GM23338 (cell line): ENCODE measurements around the gene NARS2. TPM values are rescaled to one million over a fixed set of nuclear protein-coding genes. Genes with fewer than 3 reads are reported as not detected.

ENCODE experiments used
- ATAC-seq: fragments of 200-7000 bp; cut with Tn5 transposase; 3 replicates; pipeline ENCODE4 v1.9.1; 2020
- DNase-seq: peaks from one replicate; pipeline ENCODE4 v3.0.0-alpha.2; 2015; ENCODE audit warnings: low spot score
- H2AFZ ChIP-seq: fragments of 200-600 bp; sonication (generic); 2 replicates; pipeline ENCODE4 v1.8.0; 2016; ENCODE audit warnings: antibody characterized with exemption, mild to moderate bottlenecking, moderate library complexity
- H3F3A ChIP-seq: fragments of 200-600 bp; sonication (generic); replicated peaks from 2 replicates; pipeline ENCODE4 v1.8.0; 2017; ENCODE audit warnings: antibody characterized with exemption, mixed run types, low read depth
- H3K27ac ChIP-seq: fragments of 200-600 bp; sonication (generic); 2 replicates; pipeline ENCODE4 v1.6.1; 2016; ENCODE audit warnings: low read depth
- H3K27me3 ChIP-seq: fragments of 200-600 bp; sonication (generic); 2 replicates; pipeline ENCODE4 v1.8.0; 2016; ENCODE audit warnings: mild to moderate bottlenecking, mixed run types, moderate library complexity; ENCODE audit not compliant: insufficient read depth
- H3K36me3 ChIP-seq: fragments of 200-600 bp; sonication (generic); 2 replicates; pipeline ENCODE4 v1.8.0; 2016; ENCODE audit warnings: mild to moderate bottlenecking; ENCODE audit not compliant: insufficient read depth
- H3K4me1 ChIP-seq: fragments of 200-600 bp; sonication (generic); 2 replicates; pipeline ENCODE4 v1.8.0; 2016; ENCODE audit warnings: mild to moderate bottlenecking, moderate library complexity; ENCODE audit not compliant: insufficient read depth
- H3K4me2 ChIP-seq: fragments of 200-600 bp; sonication (generic); 2 replicates; pipeline ENCODE4 v1.7.1; 2017; ENCODE audit warnings: mixed run types
- H3K4me3 ChIP-seq: fragments of 200-600 bp; sonication (generic); 2 replicates; pipeline ENCODE4 v1.6.1; 2016; ENCODE audit warnings: mixed run types
- H3K79me2 ChIP-seq: fragments of 200-600 bp; sonication (generic); replicated peaks from 2 replicates; pipeline ENCODE4 v1.8.0; 2017; ENCODE audit warnings: mild to moderate bottlenecking; ENCODE audit not compliant: insufficient read depth
- H3K9me2 ChIP-seq: fragments of 200-600 bp; sonication (generic); 2 replicates; pipeline ENCODE4 v1.8.0; 2017; ENCODE audit not compliant: insufficient read depth
- H4K20me1 ChIP-seq: fragments of 200-600 bp; sonication (generic); replicated peaks from 2 replicates; pipeline ENCODE4 v1.8.0; 2017; ENCODE audit warnings: mild to moderate bottlenecking; ENCODE audit not compliant: insufficient read depth
- H3K27ac Mint-ChIP-seq: 2 replicates; pipeline ENCODE4 v1.8.0; 2020; ENCODE audit warnings: inconsistent platforms, mild to moderate bottlenecking, moderate library complexity, mixed read lengths
- H3K27me3 Mint-ChIP-seq: 3 replicates; pipeline ENCODE4 v1.8.0; 2022; ENCODE audit warnings: low read depth, mild to moderate bottlenecking, moderate library complexity, mixed read lengths, inconsistent platforms; ENCODE audit not compliant: insufficient read depth, poor library complexity
- H3K36me3 Mint-ChIP-seq: 3 replicates; pipeline ENCODE4 v1.8.0; 2021; ENCODE audit warnings: low read depth, mild to moderate bottlenecking, inconsistent platforms, moderate library complexity, mixed read lengths
- H3K4me1 Mint-ChIP-seq: 3 replicates; pipeline ENCODE4 v1.8.0; 2020; ENCODE audit warnings: mild to moderate bottlenecking, inconsistent platforms, mixed read lengths
- H3K4me3 Mint-ChIP-seq: 3 replicates; pipeline ENCODE4 v1.8.0; 2021; ENCODE audit warnings: moderate library complexity, mild to moderate bottlenecking, inconsistent platforms, mixed read lengths
- H3K9me3 Mint-ChIP-seq: 3 replicates; pipeline ENCODE4 v1.8.0; 2020; ENCODE audit warnings: moderate library complexity, mild to moderate bottlenecking, inconsistent platforms, mixed read lengths
- CREB1 ChIP-seq: fragments of 250-450 bp; sonication (Bioruptor Pico); IDR thresholded peaks from 2 replicates; pipeline ENCODE4 v1.5.0; 2020; ENCODE audit warnings: low read depth, mild to moderate bottlenecking, moderate library complexity
- JUNB ChIP-seq: IDR thresholded peaks from one replicate; pipeline ENCODE4 v1.6.1; 2016; ENCODE audit warnings: antibody characterized with exemption; ENCODE audit not compliant: unreplicated experiment
- STAT1 ChIP-seq: IDR thresholded peaks from one replicate; pipeline ENCODE4 v1.6.1; 2016; ENCODE audit warnings: antibody characterized with exemption; ENCODE audit not compliant: unreplicated experiment
- ZNF331 ChIP-seq: fragments of 250-450 bp; sonication (Bioruptor Pico); IDR thresholded peaks from 2 replicates; pipeline ENCODE4 v1.5.0; 2020; ENCODE audit warnings: low read depth, mild to moderate bottlenecking, moderate library complexity
- polyA plus RNA-seq: library from polyadenylated mRNA; unstranded; fragments of >200 nt; fragmentation: Nextera tagmentation; extraction: Ambion mirVana; gene quantifications from 2 replicates; pipeline ENCODE4 v1.2.1, GENCODE V29; 2016
- total RNA-seq: library from RNA; depleted of rRNA; stranded (reverse); fragments of >200 nt; shearing (Covaris generic); gene quantifications from 2 replicates; pipeline ENCODE4 v1.2.3, GENCODE V29; 2014
- TF ChIP-seq, protein P1 (sequence below), 2 experiments: fragments of 200-600 bp in 1 of 2; sonication (generic) in 1 of 2; conservative IDR thresholded peaks; 2 replicates each; pipeline versions ENCODE4 v1.5.1 to v1.6.1; 2016 to 2017; ENCODE audit warnings: antibody characterized with exemption in 2 of 2, low read depth in 2 of 2, mild to moderate bottlenecking in 2 of 2, moderate library complexity in 1 of 2
- TF ChIP-seq, protein P2 (sequence below): fragments of 250-450 bp; sonication (Bioruptor Pico); IDR thresholded peaks from 2 replicates; pipeline ENCODE4 v1.5.0; 2020; ENCODE audit warnings: mild to moderate bottlenecking, moderate library complexity
- TF ChIP-seq, protein P3 (sequence below): IDR thresholded peaks from 2 replicates; pipeline ENCODE4 v1.6.1; 2016; ENCODE audit warnings: antibody characterized with exemption
- TF ChIP-seq, protein P4 (sequence below): IDR thresholded peaks from one replicate; pipeline ENCODE4 v1.6.1; 2018; ENCODE audit warnings: antibody characterized with exemption; ENCODE audit not compliant: unreplicated experiment

Gene NARS2
- total and polyA plus RNA-seq, 2 experiments from 2014 or later: 45.7 to 62.0 TPM

DNA sequence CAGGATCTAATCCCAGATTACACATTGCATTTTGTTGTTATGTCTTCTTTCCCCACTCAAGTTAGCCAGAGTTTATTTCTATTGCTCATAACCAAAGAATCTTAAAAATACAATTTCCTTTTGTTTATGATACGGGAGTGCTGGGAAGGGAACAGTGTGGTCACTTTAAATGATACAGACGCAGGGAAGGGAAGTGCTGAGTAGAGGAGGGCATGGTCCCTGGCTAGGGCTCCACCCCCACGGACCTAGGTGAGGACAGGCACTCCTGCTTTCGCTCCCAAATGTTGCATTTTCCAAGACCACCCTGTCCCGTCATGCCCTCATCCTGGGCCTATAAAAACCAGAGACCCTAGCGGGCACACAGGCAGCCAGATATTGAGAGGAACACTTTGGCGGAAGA, 30.6 kb upstream of the NARS2 start (continued):
- TF ChIP-seq, protein P1, sequence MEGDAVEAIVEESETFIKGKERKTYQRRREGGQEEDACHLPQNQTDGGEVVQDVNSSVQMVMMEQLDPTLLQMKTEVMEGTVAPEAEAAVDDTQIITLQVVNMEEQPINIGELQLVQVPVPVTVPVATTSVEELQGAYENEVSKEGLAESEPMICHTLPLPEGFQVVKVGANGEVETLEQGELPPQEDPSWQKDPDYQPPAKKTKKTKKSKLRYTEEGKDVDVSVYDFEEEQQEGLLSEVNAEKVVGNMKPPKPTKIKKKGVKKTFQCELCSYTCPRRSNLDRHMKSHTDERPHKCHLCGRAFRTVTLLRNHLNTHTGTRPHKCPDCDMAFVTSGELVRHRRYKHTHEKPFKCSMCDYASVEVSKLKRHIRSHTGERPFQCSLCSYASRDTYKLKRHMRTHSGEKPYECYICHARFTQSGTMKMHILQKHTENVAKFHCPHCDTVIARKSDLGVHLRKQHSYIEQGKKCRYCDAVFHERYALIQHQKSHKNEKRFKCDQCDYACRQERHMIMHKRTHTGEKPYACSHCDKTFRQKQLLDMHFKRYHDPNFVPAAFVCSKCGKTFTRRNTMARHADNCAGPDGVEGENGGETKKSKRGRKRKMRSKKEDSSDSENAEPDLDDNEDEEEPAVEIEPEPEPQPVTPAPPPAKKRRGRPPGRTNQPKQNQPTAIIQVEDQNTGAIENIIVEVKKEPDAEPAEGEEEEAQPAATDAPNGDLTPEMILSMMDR (conservative IDR thresholded peaks at IDR 0.05; ENCODE audit: low read depth in 2 of 2): no peak
- TF ChIP-seq, protein P2, sequence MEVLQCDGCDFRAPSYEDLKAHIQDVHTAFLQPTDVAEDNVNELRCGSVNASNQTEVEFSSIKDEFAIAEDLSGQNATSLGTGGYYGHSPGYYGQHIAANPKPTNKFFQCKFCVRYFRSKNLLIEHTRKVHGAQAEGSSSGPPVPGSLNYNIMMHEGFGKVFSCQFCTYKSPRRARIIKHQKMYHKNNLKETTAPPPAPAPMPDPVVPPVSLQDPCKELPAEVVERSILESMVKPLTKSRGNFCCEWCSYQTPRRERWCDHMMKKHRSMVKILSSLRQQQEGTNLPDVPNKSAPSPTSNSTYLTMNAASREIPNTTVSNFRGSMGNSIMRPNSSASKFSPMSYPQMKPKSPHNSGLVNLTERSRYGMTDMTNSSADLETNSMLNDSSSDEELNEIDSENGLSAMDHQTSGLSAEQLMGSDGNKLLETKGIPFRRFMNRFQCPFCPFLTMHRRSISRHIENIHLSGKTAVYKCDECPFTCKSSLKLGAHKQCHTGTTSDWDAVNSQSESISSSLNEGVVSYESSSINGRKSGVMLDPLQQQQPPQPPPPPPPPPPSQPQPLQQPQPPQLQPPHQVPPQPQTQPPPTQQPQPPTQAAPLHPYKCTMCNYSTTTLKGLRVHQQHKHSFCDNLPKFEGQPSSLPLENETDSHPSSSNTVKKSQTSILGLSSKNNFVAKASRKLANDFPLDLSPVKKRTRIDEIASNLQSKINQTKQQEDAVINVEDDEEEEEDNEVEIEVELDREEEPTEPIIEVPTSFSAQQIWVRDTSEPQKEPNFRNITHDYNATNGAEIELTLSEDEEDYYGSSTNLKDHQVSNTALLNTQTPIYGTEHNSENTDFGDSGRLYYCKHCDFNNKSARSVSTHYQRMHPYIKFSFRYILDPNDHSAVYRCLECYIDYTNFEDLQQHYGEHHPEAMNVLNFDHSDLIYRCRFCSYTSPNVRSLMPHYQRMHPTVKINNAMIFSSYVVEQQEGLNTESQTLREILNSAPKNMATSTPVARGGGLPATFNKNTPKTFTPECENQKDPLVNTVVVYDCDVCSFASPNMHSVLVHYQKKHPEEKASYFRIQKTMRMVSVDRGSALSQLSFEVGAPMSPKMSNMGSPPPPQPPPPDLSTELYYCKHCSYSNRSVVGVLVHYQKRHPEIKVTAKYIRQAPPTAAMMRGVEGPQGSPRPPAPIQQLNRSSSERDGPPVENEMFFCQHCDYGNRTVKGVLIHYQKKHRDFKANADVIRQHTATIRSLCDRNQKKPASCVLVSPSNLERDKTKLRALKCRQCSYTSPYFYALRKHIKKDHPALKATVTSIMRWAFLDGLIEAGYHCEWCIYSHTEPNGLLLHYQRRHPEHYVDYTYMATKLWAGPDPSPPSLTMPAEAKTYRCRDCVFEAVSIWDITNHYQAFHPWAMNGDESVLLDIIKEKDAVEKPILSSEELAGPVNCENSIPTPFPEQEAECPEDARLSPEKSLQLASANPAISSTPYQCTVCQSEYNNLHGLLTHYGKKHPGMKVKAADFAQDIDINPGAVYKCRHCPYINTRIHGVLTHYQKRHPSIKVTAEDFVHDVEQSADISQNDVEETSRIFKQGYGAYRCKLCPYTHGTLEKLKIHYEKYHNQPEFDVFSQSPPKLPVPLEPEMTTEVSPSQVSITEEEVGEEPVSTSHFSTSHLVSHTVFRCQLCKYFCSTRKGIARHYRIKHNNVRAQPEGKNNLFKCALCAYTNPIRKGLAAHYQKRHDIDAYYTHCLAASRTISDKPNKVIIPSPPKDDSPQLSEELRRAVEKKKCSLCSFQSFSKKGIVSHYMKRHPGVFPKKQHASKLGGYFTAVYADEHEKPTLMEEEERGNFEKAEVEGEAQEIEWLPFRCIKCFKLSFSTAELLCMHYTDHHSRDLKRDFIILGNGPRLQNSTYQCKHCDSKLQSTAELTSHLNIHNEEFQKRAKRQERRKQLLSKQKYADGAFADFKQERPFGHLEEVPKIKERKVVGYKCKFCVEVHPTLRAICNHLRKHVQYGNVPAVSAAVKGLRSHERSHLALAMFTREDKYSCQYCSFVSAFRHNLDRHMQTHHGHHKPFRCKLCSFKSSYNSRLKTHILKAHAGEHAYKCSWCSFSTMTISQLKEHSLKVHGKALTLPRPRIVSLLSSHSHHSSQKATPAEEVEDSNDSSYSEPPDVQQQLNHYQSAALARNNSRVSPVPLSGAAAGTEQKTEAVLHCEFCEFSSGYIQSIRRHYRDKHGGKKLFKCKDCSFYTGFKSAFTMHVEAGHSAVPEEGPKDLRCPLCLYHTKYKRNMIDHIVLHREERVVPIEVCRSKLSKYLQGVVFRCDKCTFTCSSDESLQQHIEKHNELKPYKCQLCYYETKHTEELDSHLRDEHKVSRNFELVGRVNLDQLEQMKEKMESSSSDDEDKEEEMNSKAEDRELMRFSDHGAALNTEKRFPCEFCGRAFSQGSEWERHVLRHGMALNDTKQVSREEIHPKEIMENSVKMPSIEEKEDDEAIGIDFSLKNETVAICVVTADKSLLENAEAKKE (CRISPR knock-in tag): no peak
- TF ChIP-seq, protein P3, sequence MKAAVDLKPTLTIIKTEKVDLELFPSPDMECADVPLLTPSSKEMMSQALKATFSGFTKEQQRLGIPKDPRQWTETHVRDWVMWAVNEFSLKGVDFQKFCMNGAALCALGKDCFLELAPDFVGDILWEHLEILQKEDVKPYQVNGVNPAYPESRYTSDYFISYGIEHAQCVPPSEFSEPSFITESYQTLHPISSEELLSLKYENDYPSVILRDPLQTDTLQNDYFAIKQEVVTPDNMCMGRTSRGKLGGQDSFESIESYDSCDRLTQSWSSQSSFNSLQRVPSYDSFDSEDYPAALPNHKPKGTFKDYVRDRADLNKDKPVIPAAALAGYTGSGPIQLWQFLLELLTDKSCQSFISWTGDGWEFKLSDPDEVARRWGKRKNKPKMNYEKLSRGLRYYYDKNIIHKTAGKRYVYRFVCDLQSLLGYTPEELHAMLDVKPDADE: no peak
- no peak for TF ChIP-seq ZNF331 (CRISPR knock-in tag)

DNA sequence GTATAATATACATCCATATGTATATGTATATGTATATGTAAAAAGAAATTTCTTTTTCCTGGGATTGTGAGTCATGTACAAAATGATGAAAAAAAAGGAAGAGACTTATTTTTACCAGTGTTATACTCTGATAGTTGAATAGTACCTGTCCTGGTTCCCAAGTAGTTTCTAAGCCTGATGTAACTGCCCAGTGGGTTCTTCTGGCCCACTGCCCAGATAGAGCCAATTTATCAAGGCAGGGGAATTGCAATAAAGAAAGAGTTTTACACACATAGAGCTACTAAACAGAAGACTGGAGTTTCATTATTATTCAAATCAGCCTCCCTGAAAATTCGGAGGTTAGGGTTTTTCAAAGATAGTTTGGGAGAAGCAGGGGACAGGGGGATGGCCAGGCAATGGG, 29.1 kb upstream of the NARS2 start:
- Histone ChIP-seq H3K4me2 (no peak overlapping the region), H3K27me3 (no peaks in the 10 kb centered on the region), H3K9me2 (no peaks in the 10 kb centered on the region; the same call in 1 of the 2 replicates), H4K20me1 (no peaks in the 10 kb centered on the region), H3K27ac (no peak overlapping the region), H3F3A (no peaks in the 10 kb centered on the region), H3K36me3 (no peaks in the 10 kb centered on the region), H3K4me3 (no peak overlapping the region), H2AFZ (no peak overlapping the region; the same call in 1 of the 2 replicates), H3K4me1 (0 out of 2 replicates have a peak, but pooled peaks cover 3% of the 10 kb centered on the region), H3K79me2 (no peaks in the 10 kb centered on the region)
- Mint-ChIP-seq H3K4me3 (no peak overlapping the region), H3K9me3 (no peaks in the 10 kb centered on the region; the same call in 2 of the 3 replicates), H3K27me3 (no peaks in the 10 kb centered on the region), H3K4me1 (peaks cover 6% of the 10 kb centered on the region; the same call in 2 of the 3 replicates), H3K27ac (no peak overlapping the region), H3K36me3 (no peaks in the 10 kb centered on the region)
- ATAC-seq (no peak), DNase-seq (no peak)
- TF ChIP-seq STAT1 (no peak), JUNB (no peak), CREB1 (CRISPR knock-in tag) (no peak)
- TF ChIP-seq, protein P4, sequence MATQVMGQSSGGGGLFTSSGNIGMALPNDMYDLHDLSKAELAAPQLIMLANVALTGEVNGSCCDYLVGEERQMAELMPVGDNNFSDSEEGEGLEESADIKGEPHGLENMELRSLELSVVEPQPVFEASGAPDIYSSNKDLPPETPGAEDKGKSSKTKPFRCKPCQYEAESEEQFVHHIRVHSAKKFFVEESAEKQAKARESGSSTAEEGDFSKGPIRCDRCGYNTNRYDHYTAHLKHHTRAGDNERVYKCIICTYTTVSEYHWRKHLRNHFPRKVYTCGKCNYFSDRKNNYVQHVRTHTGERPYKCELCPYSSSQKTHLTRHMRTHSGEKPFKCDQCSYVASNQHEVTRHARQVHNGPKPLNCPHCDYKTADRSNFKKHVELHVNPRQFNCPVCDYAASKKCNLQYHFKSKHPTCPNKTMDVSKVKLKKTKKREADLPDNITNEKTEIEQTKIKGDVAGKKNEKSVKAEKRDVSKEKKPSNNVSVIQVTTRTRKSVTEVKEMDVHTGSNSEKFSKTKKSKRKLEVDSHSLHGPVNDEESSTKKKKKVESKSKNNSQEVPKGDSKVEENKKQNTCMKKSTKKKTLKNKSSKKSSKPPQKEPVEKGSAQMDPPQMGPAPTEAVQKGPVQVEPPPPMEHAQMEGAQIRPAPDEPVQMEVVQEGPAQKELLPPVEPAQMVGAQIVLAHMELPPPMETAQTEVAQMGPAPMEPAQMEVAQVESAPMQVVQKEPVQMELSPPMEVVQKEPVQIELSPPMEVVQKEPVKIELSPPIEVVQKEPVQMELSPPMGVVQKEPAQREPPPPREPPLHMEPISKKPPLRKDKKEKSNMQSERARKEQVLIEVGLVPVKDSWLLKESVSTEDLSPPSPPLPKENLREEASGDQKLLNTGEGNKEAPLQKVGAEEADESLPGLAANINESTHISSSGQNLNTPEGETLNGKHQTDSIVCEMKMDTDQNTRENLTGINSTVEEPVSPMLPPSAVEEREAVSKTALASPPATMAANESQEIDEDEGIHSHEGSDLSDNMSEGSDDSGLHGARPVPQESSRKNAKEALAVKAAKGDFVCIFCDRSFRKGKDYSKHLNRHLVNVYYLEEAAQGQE: no peak
- TF ChIP-seq, protein P1 (conservative IDR thresholded peaks at IDR 0.05; ENCODE audit: low read depth in 2 of 2): no peak
